Panc1 (cell line): ENCODE data around the gene ZNF608. TPM values are rescaled to one million over a fixed set of nuclear protein-coding genes. Genes with fewer than 3 reads are reported as not detected.

Experiments
- ATAC-seq: fragments of 200-7000 bp; cut with Tn5 transposase; 2 replicates; pipeline ENCODE4 v1.9.1; 2020; ENCODE audit warnings: mild to moderate bottlenecking, moderate library complexity
- BruUV-seq: library from RNA; stranded (reverse); fragments of 400-500 nt; replicated peaks from 2 replicates; lab custom pipeline; 2021; lab: Mats Ljungman, UMichigan
- CTCF ChIA-PET: fragments of 300-600 bp; sonication (Branson Sonifier 250); formaldehyde crosslinking; loops from one replicate; lab custom pipeline; 2022; ENCODE audit warnings: antibody characterized with exemption; lab: Charles Lee
- POLR2A ChIA-PET: fragments of 300-600 bp; sonication (Branson Sonifier 250); formaldehyde crosslinking; loops from one replicate; lab custom pipeline; 2022; ENCODE audit warnings: antibody characterized with exemption; lab: Charles Lee
- DNase-seq: peaks from one replicate; pipeline ENCODE4 v3.0.0-alpha.2; 2010; ENCODE audit warnings: low read depth, low spot score
- H3K27ac ChIP-seq: 2 replicates; pipeline ENCODE4 v1.5.1; 2011; ENCODE audit warnings: mild to moderate bottlenecking, low read length, inconsistent platforms
- H3K27me3 ChIP-seq: fragments of 200-500 bp; sonication (Bioruptor generic); 2 replicates; pipeline ENCODE4 v1.6.0; 2014; ENCODE audit warnings: low read length, inconsistent platforms; ENCODE audit not compliant: control insufficient read depth, insufficient read depth
- H3K36me3 ChIP-seq: fragments of 200-500 bp; sonication (Bioruptor generic); 2 replicates; pipeline ENCODE4 v1.5.1; 2014; ENCODE audit warnings: inconsistent platforms, mild to moderate bottlenecking, low read length, moderate library complexity; ENCODE audit not compliant: control insufficient read depth, insufficient read depth
- H3K4me1 ChIP-seq: 2 replicates; pipeline ENCODE4 v1.5.1; 2011; ENCODE audit warnings: inconsistent platforms, mild to moderate bottlenecking, low read length, moderate library complexity; ENCODE audit not compliant: control insufficient read depth, insufficient read depth
- H3K4me3 ChIP-seq, 2 experiments: 2 replicates each; pipeline ENCODE4 v1.5.1; 2011 to 2012; ENCODE audit warnings: low read depth in 2 of 2, low read length in 2 of 2, mild to moderate bottlenecking in 2 of 2, inconsistent platforms in 1 of 2, moderate library complexity in 1 of 2
- H3K9me3 ChIP-seq: fragments of 200-500 bp; sonication (Bioruptor generic); 2 replicates; pipeline ENCODE4 v1.5.1; 2014; ENCODE audit warnings: low read depth, mild to moderate bottlenecking, inconsistent platforms, low read length, moderate library complexity; ENCODE audit not compliant: control insufficient read depth, insufficient read depth
- POLR2AphosphoS5 ChIP-seq: IDR thresholded peaks from 2 replicates; pipeline ENCODE4 v1.6.1; 2012; ENCODE audit warnings: mild to moderate bottlenecking, low read depth, low read length, moderate library complexity
- SIN3A ChIP-seq: IDR thresholded peaks from 2 replicates; pipeline ENCODE4 v1.6.1; 2012; ENCODE audit warnings: low read depth, mild to moderate bottlenecking, low read length, moderate library complexity, borderline replicate concordance; ENCODE audit not compliant: insufficient read depth
- TCF7L2 ChIP-seq: IDR thresholded peaks from 2 replicates; pipeline ENCODE4 v1.6.1; 2011; ENCODE audit warnings: mild to moderate bottlenecking, low read depth, low read length, inconsistent platforms
- in situ Hi-C: cut with HindIII; loops from 2 replicates; pipeline ENCODE4 v1.10.0; 2016; ENCODE audit warnings: low sequenced_read_pairs, low pct_unique_long_range_greater_than_20kb
- intact Hi-C: fragments of 100-400 bp; cut with micrococcal nuclease; formaldehyde crosslinking; loops from one replicate; pipeline ENCODE4 v1.10.0; 2022; ENCODE audit not compliant: unreplicated experiment
- total RNA-seq: library from RNA; stranded (reverse); gene quantifications from one replicate; pipeline ENCODE4 v1.2.1, GENCODE V29; 2021; ENCODE audit not compliant: unreplicated experiment
- TF ChIP-seq, protein P1 (sequence below): fragments of 450-650 bp; IDR thresholded peaks from 2 replicates; pipeline ENCODE4 v1.5.1; 2017; ENCODE audit warnings: mild to moderate bottlenecking
- TF ChIP-seq, protein P2 (sequence below), 2 experiments: IDR thresholded peaks; 2 replicates each; pipeline ENCODE4 v1.6.1; 2011 to 2012; ENCODE audit warnings: low read depth in 2 of 2, control low read depth in 1 of 2, low read length in 1 of 2, mild to moderate bottlenecking in 1 of 2, moderate library complexity in 1 of 2; ENCODE audit not compliant: insufficient read depth in 1 of 2

ZNF608 gene
- total RNA-seq, 1 experiment from 2014 or later, result 37.5 TPM

DNA sequence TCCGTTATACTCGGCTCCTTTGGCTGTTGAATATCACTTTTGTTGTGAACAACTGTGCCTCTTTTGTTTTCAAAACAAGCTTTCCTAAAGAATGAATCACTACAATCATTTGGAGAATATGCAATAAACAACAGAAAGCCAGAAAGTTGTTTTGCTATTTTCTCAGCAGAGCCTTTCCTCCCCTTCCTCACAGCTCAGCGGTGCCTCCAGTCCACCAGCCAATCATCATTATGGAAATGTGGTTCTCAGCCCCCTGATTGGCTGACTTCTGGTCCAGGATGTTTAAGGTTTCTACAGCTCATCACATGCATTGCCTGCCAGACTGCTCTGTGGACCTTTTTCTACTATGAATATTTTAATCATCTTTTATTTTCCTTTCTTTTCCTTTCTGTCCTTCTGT is 9.1 kb upstream of the ZNF608 start:
- BruUV-seq, result no TSS peak
- TF ChIP-seq POLR2AphosphoS5 (no peak), SIN3A (no peak), TCF7L2 (no peak)
- TF ChIP-seq, protein P1, sequence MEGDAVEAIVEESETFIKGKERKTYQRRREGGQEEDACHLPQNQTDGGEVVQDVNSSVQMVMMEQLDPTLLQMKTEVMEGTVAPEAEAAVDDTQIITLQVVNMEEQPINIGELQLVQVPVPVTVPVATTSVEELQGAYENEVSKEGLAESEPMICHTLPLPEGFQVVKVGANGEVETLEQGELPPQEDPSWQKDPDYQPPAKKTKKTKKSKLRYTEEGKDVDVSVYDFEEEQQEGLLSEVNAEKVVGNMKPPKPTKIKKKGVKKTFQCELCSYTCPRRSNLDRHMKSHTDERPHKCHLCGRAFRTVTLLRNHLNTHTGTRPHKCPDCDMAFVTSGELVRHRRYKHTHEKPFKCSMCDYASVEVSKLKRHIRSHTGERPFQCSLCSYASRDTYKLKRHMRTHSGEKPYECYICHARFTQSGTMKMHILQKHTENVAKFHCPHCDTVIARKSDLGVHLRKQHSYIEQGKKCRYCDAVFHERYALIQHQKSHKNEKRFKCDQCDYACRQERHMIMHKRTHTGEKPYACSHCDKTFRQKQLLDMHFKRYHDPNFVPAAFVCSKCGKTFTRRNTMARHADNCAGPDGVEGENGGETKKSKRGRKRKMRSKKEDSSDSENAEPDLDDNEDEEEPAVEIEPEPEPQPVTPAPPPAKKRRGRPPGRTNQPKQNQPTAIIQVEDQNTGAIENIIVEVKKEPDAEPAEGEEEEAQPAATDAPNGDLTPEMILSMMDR, result no peak
- TF ChIP-seq, protein P2, sequence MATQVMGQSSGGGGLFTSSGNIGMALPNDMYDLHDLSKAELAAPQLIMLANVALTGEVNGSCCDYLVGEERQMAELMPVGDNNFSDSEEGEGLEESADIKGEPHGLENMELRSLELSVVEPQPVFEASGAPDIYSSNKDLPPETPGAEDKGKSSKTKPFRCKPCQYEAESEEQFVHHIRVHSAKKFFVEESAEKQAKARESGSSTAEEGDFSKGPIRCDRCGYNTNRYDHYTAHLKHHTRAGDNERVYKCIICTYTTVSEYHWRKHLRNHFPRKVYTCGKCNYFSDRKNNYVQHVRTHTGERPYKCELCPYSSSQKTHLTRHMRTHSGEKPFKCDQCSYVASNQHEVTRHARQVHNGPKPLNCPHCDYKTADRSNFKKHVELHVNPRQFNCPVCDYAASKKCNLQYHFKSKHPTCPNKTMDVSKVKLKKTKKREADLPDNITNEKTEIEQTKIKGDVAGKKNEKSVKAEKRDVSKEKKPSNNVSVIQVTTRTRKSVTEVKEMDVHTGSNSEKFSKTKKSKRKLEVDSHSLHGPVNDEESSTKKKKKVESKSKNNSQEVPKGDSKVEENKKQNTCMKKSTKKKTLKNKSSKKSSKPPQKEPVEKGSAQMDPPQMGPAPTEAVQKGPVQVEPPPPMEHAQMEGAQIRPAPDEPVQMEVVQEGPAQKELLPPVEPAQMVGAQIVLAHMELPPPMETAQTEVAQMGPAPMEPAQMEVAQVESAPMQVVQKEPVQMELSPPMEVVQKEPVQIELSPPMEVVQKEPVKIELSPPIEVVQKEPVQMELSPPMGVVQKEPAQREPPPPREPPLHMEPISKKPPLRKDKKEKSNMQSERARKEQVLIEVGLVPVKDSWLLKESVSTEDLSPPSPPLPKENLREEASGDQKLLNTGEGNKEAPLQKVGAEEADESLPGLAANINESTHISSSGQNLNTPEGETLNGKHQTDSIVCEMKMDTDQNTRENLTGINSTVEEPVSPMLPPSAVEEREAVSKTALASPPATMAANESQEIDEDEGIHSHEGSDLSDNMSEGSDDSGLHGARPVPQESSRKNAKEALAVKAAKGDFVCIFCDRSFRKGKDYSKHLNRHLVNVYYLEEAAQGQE (IDR thresholded peaks at IDR 0.05; ENCODE audit: insufficient read depth in 1 of 2, low read depth in 2 of 2, low read length in 1 of 2), result no peak

DNA sequence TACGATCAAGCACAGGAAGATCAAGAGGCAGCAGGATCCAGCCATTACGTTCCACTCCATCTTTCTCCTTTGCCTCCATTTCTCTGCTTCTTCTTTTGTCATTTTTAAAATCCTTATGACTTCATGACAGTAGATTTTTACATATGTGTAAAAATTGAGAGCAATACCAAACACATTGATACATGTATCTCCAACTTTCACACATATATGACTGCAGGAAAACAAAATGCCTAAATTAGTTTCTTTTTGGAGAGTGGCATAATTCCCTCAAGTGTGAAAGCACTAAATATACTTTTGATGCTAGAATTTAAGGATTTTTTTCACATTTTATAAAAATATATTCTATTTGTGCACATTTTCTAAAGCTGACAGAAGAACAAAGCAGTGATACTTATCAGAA is 8.6 kb upstream of the ZNF608 start:
- POLR2A ChIA-PET, result no interaction called here
- H3K27ac ChIP-seq, result peak overlapping the region; percentile 84
- no peaks in the 10 kb centered on the region for H3K27me3 ChIP-seq
- no peaks in the 10 kb centered on the region for H3K9me3 ChIP-seq
- TF ChIP-seq POLR2AphosphoS5, result no peak
- TF ChIP-seq, protein P2 (IDR thresholded peaks at IDR 0.05; ENCODE audit: insufficient read depth in 1 of 2, low read depth in 2 of 2, low read length in 1 of 2), result no peak
- TF ChIP-seq, protein P1, result no peak
- TF ChIP-seq SIN3A, result no peak
- CTCF ChIA-PET, result no interaction called here
- BruUV-seq, result no TSS peak
- ATAC-seq, result no peak
- H3K4me3 ChIP-seq, result peak overlapping the region; percentile 16 to 36; a peak in 2 of 4 replicates
- in situ Hi-C loops, result no loop called here
- DNase-seq, result no peak
- no peaks in the 10 kb centered on the region for H3K36me3 ChIP-seq
- H3K4me1 ChIP-seq, result peaks cover 40% of the 10 kb centered on the region
- intact Hi-C loops, result no loop called here

More for the DNA sequence above, 9.1 kb upstream of the ZNF608 start:
- peaks cover 34% of the 10 kb centered on the region for H3K4me1 ChIP-seq
- H3K27me3 ChIP-seq, result no peaks in the 10 kb centered on the region
- no peaks in the 10 kb centered on the region for H3K9me3 ChIP-seq
- in situ Hi-C loops (no loop called here), intact Hi-C loops (no loop called here)
- no peaks in the 10 kb centered on the region for H3K36me3 ChIP-seq
- POLR2A ChIA-PET, result no interaction called here
- ATAC-seq (peak; percentile 68), DNase-seq (no peak)
- H3K4me3 ChIP-seq, result no peak overlapping the region
- H3K27ac ChIP-seq, result peak overlapping the region; percentile 84
- CTCF ChIA-PET, result no interaction called here
